ENCODE results near the gene FBXO17. TPM values are rescaled to one million over a fixed set of nuclear protein-coding genes. Genes with fewer than 3 reads are reported as not detected.

FBXO17 gene, protein sequence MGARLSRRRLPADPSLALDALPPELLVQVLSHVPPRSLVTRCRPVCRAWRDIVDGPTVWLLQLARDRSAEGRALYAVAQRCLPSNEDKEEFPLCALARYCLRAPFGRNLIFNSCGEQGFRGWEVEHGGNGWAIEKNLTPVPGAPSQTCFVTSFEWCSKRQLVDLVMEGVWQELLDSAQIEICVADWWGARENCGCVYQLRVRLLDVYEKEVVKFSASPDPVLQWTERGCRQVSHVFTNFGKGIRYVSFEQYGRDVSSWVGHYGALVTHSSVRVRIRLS
- total RNA-seq (2022; extraction: Qiagen RNA extraction; ENCODE audit: low read depth) = 63.6 to 91.5 TPM (median 81.3 TPM) in 5 replicates

DNA sequence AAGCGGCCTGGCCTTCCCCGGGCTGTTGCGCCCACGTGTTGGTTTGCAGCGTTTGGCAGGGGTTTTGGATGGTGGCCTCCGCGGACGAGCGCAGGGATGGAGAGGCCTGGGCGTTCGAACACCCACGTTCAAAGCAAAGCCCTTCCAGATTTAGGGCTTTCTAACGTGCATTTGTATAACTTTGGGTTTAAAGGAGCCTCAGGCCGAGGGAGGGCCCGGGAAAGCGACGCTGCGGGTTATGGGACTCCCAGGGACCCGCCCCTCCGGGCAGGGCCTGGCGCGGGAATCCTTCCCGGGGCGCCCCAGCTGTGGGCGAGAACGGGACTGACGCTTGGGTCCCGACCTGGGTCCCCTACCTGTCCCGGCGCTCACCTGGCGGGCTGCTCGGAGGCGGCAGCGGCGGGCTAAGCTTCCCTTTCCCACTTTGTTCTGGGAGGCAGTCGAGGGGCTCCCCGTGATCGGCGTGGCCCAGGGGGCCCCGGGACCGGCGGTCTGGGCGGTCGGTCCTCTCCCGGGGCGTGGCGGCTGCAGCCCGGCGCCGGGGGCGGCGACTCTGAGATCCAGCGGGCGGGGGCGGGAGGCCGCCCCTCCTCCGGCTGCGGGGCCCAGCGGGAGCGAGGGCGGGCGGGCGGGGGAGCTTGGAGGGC lies at the start of gene FBXO17:
FBXO17 (minus strand) TSS at position 529 of the 647 bp plus-strand sequence. CDS start 25,423 bp downstream, outside the sequence.

DNA sequence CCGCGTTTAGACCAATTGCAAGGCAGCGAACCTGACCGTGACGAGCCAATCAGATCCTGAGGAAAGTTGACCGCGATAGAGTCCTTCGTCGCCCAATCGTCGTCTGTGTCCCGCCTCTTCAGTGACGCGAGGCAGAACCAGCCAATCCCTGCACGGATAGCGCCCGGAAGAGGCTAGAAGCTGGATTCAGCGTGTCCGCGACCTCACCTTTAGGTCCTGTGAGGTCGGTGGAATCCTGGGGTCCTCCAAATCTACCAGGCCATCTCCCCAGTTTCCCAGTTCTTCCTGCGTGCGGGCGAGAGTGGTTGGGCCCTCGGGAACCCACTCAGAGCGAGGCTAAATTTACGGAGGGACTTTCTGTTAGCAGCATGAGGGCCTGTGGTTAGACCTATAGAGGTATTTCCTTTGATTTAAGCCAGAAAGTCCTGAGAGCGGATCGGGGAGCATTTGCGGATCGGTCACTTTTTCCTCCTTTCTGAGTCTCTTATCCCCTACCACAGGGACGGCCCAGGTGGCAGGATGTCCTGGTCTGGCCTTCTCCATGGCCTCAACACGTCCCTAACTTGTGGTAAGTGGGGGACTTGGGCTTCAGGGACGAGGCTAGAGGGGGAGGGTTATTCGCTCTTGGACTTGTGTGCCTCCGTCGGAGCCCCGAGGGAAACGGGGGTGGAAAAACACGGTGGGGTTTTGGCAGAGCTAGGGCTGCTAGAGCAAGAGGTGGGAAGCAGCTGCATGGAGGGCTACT lies 44.6 kb downstream of the FBXO17 start, which contains the start of gene MRPS12:
MRPS12 (plus strand) TSS at position 169 of the 745 bp plus-strand sequence; CDS start at position 520, 351 bp downstream.

GRCh38 chr19:38929929-38930775 lies 45.4 kb downstream of the FBXO17 start, which contains the start of gene SARS2:
Gene SARS2 (minus strand): TSS chr19:38930763. CDS start chr19:38930736, 27 bp downstream.

DNA sequence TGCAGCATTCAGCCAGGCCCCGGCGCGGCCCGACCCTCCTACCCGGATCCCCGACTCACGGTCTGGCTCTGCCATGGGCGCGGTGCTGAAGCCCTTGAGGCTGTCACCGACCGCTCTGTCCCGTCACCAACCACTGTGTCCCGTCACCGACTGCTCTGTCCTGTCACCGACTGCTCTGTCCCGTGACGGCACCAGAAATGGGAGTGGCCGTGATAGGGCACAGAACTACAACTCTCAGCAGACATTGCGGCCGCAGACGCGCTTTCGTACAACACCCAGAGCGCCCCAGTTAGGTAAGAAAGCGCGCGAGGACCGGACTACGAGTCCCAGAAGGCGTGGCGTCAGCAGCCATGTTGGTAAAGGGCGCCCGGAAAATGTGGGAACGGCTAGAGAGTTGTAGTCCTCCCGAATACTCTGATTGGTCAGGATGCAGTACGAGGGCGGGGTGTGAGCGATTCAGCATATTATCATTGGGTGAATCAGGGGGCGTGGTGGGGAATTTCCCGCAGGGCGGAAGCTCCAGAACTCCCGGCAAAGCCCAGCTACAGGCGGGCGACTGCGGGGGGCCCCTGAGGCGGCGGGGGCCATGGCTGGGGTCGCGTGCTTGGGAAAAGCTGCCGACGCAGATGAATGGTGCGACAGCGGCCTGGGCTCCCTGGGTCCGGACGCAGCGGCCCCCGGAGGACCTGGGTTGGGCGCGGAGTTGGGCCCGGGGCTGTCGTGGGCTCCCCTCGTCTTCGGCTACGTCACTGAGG lies 75.9 kb downstream of the FBXO17 start, which contains the start of the genes NFKBIB and SIRT2:
NFKBIB (plus strand) TSS at position 523 of the 755 bp plus-strand sequence; CDS start at position 587, 64 bp downstream.
SIRT2 (minus strand) TSS at position 172 of the 755 bp plus-strand sequence; CDS start at position 75, 97 bp downstream.

Other genes with a start within 250 kb of the FBXO17 start
- 3.6 to 6.5 TPM (median 5.9 TPM) in 5 replicates for gene CAPN12, start 231.3 kb downstream of the FBXO17 start, total RNA-seq (2022; extraction: Qiagen RNA extraction; ENCODE audit: low read depth)
- 0.82 to 1.0 TPM in 2 of 5 replicates, not detected in the others for gene LGALS7, start 202.2 kb downstream of the FBXO17 start, total RNA-seq (2022; extraction: Qiagen RNA extraction; ENCODE audit: low read depth)
- 0.34 TPM in 1 of 5 replicates, not detected in the others for gene LGALS7B, start 186.5 kb downstream of the FBXO17 start, total RNA-seq (2022; extraction: Qiagen RNA extraction; ENCODE audit: low read depth)
- gene LGALS4, start 162.8 kb downstream of the FBXO17 start, total RNA-seq (2022; extraction: Qiagen RNA extraction; ENCODE audit: low read depth) = 0.30 to 1.8 TPM (median 0.78 TPM) in 5 replicates
- 322 to 420 TPM (median 344 TPM) in 5 replicates for gene ECH1, start 143.9 kb downstream of the FBXO17 start, total RNA-seq (2022; extraction: Qiagen RNA extraction; ENCODE audit: low read depth)
- 346 to 375 TPM (median 352 TPM) in 5 replicates for gene HNRNPL, start 125.8 kb downstream of the FBXO17 start, total RNA-seq (2022; extraction: Qiagen RNA extraction; ENCODE audit: low read depth)
- 1.8 to 4.3 TPM (median 2.4 TPM) in 5 replicates for gene RINL, start 97.5 kb downstream of the FBXO17 start, total RNA-seq (2022; extraction: Qiagen RNA extraction; ENCODE audit: low read depth)
- 30.9 to 39.0 TPM (median 35.8 TPM) in 5 replicates for gene SIRT2, start 76.1 kb downstream of the FBXO17 start, total RNA-seq (2022; extraction: Qiagen RNA extraction; ENCODE audit: low read depth)
- gene NFKBIB, start 75.8 kb downstream of the FBXO17 start, total RNA-seq (2022; extraction: Qiagen RNA extraction; ENCODE audit: low read depth) = 64.6 to 117 TPM (median 111 TPM) in 5 replicates
- 0.60 to 1.0 TPM (median 0.77 TPM) in 5 replicates for gene CCER2, start 63.6 kb downstream of the FBXO17 start, total RNA-seq (2022; extraction: Qiagen RNA extraction; ENCODE audit: low read depth)
- gene SARS2, start 45.0 kb downstream of the FBXO17 start, total RNA-seq (2022; extraction: Qiagen RNA extraction; ENCODE audit: low read depth) = 47.0 to 60.3 TPM (median 55.3 TPM) in 5 replicates
- 197 to 307 TPM (median 299 TPM) in 5 replicates for gene MRPS12, start 44.8 kb downstream of the FBXO17 start, total RNA-seq (2022; extraction: Qiagen RNA extraction; ENCODE audit: low read depth)
- 3.5 to 7.1 TPM (median 4.6 TPM) in 5 replicates for gene FBXO27, start 56.8 kb upstream of the FBXO17 start, total RNA-seq (2022; extraction: Qiagen RNA extraction; ENCODE audit: low read depth)
- 0.14 to 0.24 TPM (median 0.17 TPM) in 4 of 5 replicates, not detected in the other for gene ACP7, start 108.6 kb upstream of the FBXO17 start, total RNA-seq (2022; extraction: Qiagen RNA extraction; ENCODE audit: low read depth)
- 84.6 to 124 TPM (median 114 TPM) in 5 replicates for gene PAK4, start 150.0 kb upstream of the FBXO17 start, total RNA-seq (2022; extraction: Qiagen RNA extraction; ENCODE audit: low read depth)
- 1.1 to 1.7 TPM (median 1.5 TPM) in 5 replicates for gene NCCRP1, start 221.2 kb upstream of the FBXO17 start, total RNA-seq (2022; extraction: Qiagen RNA extraction; ENCODE audit: low read depth)
- gene SYCN, start 228.5 kb upstream of the FBXO17 start, total RNA-seq (2022; extraction: Qiagen RNA extraction; ENCODE audit: low read depth) = not detected in 5 replicates

All from A549 treated with RU486 at 1 μM for 4 hours (cell line).